Lower lobe of right lung (tissue), 2 donors: ENCODE measurements around the gene AAGAB. TPM values are rescaled to one million over a fixed set of nuclear protein-coding genes. Genes with fewer than 3 reads are reported as not detected.

Experiments used
- ATAC-seq, 2 donors: fragments of 200-7000 bp; cut with Tn5 transposase; one replicate each; pipeline ENCODE4 v1.9.1; 2020 to 2022; ENCODE audit warnings: mild to moderate bottlenecking in 2 of 2, moderate library complexity in 2 of 2
- DNase-seq: peaks from one replicate; pipeline ENCODE4 v3.0.0-alpha.2; 2020
- H3K27ac ChIP-seq: fragments of 200-600 bp; one replicate; pipeline ENCODE4 v1.8.0; 2022
- H3K27me3 ChIP-seq: fragments of 200-600 bp; one replicate; pipeline ENCODE4 v1.8.0; 2022; ENCODE audit warnings: low read depth
- H3K36me3 ChIP-seq: fragments of 200-600 bp; one replicate; pipeline ENCODE4 v1.8.0; 2022; ENCODE audit warnings: mild to moderate bottlenecking
- H3K4me1 ChIP-seq: fragments of 200-600 bp; one replicate; pipeline ENCODE4 v1.8.0; 2022
- H3K4me3 ChIP-seq: fragments of 200-600 bp; one replicate; pipeline ENCODE4 v1.8.0; 2022; ENCODE audit warnings: mild to moderate bottlenecking
- H3K9me3 ChIP-seq: fragments of 200-600 bp; one replicate; pipeline ENCODE4 v1.8.0; 2022
- CTCF ChIP-seq: fragments of 200-600 bp; IDR thresholded peaks from one replicate; pipeline ENCODE4 v1.8.0; 2022; ENCODE audit warnings: antibody characterized with exemption, mild to moderate bottlenecking
- intact Hi-C: fragments of 100-400 bp; cut with DNase I; formaldehyde crosslinking; loops from one replicate; pipeline ENCODE4 v1.11.0; 2022
- long read RNA-seq: library from polyadenylated mRNA; unstranded; transcript quantifications from one replicate; pipeline ENCODE4 v2.0.0, GENCODE V29; 2021
- total RNA-seq: library from RNA; stranded (reverse); fragmentation: NEBNext Ultra II Directional; extraction: Animal tissue kit (Norgen Biotek cat#: 25700); gene quantifications from one replicate; pipeline ENCODE4 v1.2.1, GENCODE V29; 2021
- donor health status: DM: no; HTN: yes; CAD: no; lungs with severe emphysema.

AAGAB gene, protein sequence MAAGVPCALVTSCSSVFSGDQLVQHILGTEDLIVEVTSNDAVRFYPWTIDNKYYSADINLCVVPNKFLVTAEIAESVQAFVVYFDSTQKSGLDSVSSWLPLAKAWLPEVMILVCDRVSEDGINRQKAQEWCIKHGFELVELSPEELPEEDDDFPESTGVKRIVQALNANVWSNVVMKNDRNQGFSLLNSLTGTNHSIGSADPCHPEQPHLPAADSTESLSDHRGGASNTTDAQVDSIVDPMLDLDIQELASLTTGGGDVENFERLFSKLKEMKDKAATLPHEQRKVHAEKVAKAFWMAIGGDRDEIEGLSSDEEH
- 24.9 TPM for total RNA-seq
- long read RNA-seq, transcript AAGAB-201 (10 exons, 2,841 nt): major isoform, 35 of 44 reads
- long read RNA-seq, partial matches to known transcripts: 2 of 44 reads
- long read RNA-seq, other reads (novel, unspliced or antisense): 4 of 44 reads

DNA sequence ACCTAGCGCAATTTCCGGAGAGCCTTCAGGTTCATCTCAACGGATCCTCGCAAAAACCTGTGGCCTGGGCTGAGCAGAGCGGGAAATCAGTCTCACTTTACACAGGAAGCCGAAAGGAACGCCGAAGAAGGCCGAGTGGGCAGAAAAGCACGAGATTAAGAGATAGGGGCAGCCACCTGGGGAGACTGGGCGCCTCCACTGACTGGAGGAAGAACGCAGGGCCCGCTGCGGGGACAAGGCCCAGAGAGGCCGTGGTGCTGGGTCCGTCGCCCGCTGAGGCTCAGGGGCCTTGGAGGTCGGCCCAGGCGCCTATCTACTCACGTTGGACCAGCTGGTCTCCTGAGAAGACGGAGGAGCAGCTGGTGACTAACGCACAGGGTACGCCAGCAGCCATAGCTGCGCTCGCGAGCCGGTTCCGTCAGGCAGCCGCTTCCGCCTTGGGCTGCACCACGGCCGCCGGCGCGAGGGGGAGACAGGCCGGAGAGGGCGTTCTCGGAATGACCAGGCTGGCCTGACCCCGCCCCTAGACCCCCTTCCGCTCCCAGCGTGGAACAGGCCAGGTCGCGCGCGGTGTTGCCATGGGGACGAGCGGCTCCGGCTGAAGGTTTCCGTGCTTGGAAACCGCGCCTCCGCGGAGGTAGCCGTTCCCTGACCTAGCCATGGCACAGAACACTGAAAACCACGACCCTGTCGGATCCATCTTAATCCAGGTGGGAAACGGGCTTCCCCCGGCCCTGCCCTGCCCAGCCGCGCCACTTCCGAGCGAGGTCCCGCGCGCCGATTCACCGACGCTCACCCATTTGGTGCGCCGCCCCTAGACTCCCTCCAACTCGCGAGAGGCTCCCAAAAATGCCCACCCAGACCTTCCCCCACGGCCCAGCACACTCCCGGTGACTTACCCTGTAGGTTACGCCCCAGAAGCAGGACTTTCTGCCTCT lies at the start of gene AAGAB, which contains the start of gene IQCH:
TSS of gene AAGAB (minus strand) at position 424 of the 938 bp plus-strand sequence. CDS start at position 394, 30 bp downstream.
TSS of gene IQCH (plus strand) at position 549 of the 938 bp plus-strand sequence. CDS start at position 660, 111 bp downstream.
- ATAC-seq (peak; percentile 99 to 100), DNase-seq (peak; percentile 99)
- H3K36me3 ChIP-seq: no peaks in the 10 kb centered on the region
- H3K27me3 ChIP-seq: no peaks in the 10 kb centered on the region
- peak within 1 kb of the TSS; percentile 91 for H3K27ac ChIP-seq
- H3K4me1 ChIP-seq: peaks cover 21% of the 10 kb centered on the region
- TF ChIP-seq CTCF: peak; percentile 37
- no peaks in the 10 kb centered on the region for H3K9me3 ChIP-seq
- intact Hi-C loops: no loop called here
- H3K4me3 ChIP-seq: peak within 1 kb of the TSS; percentile 74

DNA sequence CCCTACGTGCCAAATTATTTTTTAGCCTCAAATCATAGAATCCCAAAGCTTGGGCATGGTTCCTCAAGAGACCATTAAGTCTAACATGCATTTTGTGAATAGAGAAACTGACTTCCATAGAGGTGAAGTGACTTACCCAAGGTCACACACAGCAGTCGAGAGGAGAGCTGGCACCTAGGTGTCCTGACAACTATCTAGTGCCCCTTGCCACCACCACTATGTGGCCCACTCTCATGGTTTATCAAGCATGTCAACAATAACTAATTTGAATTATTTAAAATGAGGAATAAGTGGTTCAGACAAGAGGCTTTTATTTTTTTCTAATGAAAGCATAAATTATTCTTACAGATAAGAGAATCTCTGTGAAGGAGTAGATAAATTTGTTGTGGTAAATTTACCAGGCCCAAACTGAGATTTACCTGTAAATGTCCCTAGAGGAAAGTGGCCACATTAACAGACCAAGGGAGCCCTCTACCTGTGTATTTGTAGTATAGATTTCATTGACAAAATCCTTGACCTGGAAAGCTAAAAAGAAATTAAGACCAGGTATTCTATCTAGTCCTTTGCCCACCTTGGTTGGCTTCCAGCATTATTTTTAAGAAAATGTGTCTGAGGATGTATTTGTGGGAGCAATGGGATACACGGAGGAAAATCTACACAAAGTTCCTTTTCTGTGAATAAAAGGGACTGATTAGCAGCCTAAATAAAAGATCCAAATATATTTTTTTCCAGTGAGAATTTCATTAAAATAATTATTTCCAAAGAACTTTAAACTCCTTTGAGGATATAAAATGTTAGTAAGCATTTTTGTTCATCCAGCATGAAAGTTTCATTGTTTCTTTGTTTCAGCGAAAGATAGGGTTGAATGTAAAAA lies 49.3 kb upstream of the AAGAB start:
- Histone ChIP-seq H3K27me3 (no peaks in the 10 kb centered on the region), H3K9me3 (no peaks in the 10 kb centered on the region), H3K4me1 (no peaks in the 10 kb centered on the region), H3K4me3 (no peak overlapping the region), H3K36me3 (no peaks in the 10 kb centered on the region), H3K27ac (no peak overlapping the region)
- DNase-seq (no peak), ATAC-seq (peak in 1 of 2 donors; percentile 59)
- TF ChIP-seq CTCF: peak; percentile 53
- intact Hi-C loops: loop anchor here (10.0 kb wide), 1 partner anchor 359 kb away; no protein-coding TSS in a partner anchor

GRCh38 chr15:67300266-67301025 lies 46.0 kb upstream of the AAGAB start:
- no peak for TF ChIP-seq CTCF
- no peaks in the 10 kb centered on the region for H3K9me3 ChIP-seq
- no peaks in the 10 kb centered on the region for H3K4me1 ChIP-seq
- H3K36me3 ChIP-seq: no peaks in the 10 kb centered on the region
- ATAC-seq: no peak
- intact Hi-C loops: loop anchor here (10.0 kb wide), 1 partner anchor 356 kb away; no protein-coding TSS in a partner anchor
- H3K27me3 ChIP-seq: no peaks in the 10 kb centered on the region
- no peak overlapping the region for H3K4me3 ChIP-seq
- no peak for DNase-seq
- H3K27ac ChIP-seq: no peak overlapping the region

DNA sequence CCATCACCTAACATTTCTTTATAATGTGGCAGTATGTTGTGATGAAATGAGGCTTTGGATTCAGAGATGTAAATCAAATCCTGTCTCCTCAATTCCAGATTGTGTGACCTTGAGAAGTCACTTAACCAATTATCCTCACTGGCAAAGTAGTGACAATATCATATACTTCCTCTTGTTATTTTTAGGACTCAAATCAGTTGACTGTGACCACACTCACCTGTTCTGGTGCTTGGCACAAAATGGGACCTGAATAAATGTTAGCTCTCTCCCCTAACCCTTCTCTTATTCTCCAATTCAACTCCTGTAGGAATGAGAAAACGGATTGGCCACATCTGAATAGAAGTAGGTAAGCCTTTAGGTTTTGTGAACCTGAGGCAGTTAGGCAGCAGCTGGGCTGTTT lies 42.2 kb upstream of the AAGAB start:
- Histone ChIP-seq H3K27ac (no peak overlapping the region), H3K4me3 (no peak overlapping the region), H3K27me3 (no peaks in the 10 kb centered on the region), H3K4me1 (no peaks in the 10 kb centered on the region), H3K36me3 (no peaks in the 10 kb centered on the region), H3K9me3 (no peaks in the 10 kb centered on the region)
- ATAC-seq (no peak), DNase-seq (no peak)
- intact Hi-C loops: no loop called here
- no peak for TF ChIP-seq CTCF
